Non-pigmented ciliary epithelial cell (primary cell): ENCODE data around the gene POU2AF3.

Source experiments
- DNase-seq: peaks from one replicate; pipeline ENCODE4 v3.0.0-alpha.2; 2010; ENCODE audit warnings: low read depth

Gene POU2AF3

DNA sequence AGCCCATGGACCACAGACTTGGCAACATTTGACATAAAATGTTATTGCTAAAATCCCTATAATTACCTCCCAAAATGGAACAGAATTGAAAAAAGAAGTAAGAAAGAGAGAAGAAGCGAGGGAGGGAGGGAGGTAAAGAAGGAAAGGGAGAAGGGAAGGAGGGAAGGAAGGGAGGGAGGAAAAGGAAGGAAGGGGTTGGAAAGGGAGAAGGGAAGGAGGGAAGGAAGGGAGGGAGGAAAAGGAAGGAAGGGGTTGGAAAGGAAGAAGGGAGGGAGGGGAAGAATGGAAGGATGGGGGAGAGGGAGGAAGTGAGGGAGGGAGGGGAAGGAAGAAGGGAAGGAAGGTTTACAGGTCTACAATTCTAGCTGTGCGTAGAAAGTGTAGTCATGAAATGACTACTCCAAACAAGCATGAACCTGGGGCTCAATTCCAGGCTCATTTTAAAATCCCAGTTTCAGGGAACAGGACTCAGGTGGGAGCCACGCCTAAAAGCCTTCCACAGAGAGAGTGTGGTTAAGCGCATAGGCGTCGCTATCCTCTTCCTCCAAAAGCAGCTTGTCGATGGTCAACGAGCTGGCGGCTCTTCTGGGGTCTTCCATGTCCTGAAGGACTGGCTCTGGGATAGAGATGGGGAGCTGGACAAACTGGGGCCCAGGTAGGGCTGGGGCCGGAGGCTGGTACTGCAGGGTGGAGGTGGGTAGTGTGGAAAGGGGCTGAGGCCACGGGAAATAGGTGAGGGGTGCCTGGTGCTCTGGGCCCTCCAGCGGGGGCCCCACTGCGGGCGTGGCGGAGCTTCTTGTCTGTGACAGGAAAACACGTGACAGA lies 55.6 kb downstream of the POU2AF3 start:
- DNase-seq: no peak

DNA sequence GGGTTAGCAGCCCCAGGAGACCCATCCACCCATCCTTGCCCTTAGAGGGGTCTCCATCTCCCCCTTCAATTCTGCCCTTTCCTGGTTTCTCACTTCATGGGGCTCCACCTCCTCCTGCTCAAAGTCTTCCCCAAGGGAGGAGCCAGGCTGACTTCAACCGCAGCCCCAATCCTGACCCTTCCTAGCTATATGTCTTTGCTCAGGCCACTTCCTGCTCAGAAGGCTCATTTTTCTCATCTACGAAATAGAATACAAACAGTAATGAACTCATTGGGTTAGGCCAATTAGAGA lies 56.2 kb downstream of the POU2AF3 start:
- DNase-seq: no peak

- DNase-seq: no peak
Measured at GRCh38 chr11:111355101-111355500, 56.8 kb downstream of the POU2AF3 start.

GRCh38 chr11:111355956-111356659 lies 57.8 kb downstream of the POU2AF3 start:
- DNase-seq: no peak

DNA sequence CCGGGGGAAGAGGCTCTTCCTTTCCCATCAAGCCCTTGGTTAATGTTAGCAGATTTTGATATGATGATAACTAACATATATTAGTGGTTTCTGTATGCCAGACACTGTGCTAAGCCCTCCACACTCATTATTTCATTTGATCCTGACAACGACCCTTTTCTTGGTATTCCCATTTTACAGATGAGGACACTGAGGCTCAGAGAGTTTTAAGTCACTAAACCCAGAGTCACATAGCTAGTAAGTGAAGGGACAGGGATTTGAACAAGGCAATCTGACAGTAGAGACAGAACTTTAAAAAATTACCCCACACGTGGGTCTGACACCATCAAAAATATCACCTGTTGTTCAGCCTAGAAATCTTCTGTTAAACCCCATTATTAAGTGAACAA lies 58.3 kb downstream of the POU2AF3 start:
- DNase-seq: no peak

- DNase-seq: no peak
Measured at GRCh38 chr11:111357150-111358037, 59.0 kb downstream of the POU2AF3 start.
